ENCODE data around the gene ZNF197. TPM values are rescaled to one million over a fixed set of nuclear protein-coding genes. Genes with fewer than 3 reads are reported as not detected.

The ZNF197 gene
- total and polyA plus RNA-seq, 2 experiments from 2014 or later = 5.6 to 18.9 TPM

DNA sequence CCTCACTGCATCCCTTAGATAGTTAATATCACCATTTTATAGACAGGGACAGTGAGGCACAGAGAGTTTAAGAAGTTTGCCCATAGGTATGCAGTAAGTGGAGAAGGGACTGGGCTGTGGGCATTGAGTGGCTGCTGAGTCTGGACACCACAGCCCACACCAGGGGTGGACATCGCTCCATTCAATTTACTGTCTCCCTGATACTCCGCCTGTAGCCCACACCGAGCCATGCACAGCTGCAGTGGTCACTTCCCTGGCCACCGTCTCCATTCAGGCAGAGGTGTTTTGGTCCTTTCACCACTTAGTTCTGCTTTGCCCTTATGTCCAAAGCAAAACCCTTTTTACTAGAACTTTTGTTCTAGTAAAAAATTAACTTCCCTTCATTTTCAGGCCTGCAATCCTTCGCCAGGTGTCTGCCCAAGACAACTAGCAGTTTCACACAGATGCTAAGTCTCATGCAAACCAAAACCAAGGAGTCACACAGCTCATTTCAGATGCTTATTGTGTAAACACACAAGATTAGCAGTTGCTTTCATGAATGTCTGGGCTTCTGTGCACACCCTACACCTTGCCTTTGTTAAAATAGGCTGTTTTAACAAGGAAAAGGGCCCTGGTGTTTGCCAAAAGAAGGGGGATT lies 53.8 kb downstream of the ZNF197 start (continued):
- TF ChIP-seq, protein P1, sequence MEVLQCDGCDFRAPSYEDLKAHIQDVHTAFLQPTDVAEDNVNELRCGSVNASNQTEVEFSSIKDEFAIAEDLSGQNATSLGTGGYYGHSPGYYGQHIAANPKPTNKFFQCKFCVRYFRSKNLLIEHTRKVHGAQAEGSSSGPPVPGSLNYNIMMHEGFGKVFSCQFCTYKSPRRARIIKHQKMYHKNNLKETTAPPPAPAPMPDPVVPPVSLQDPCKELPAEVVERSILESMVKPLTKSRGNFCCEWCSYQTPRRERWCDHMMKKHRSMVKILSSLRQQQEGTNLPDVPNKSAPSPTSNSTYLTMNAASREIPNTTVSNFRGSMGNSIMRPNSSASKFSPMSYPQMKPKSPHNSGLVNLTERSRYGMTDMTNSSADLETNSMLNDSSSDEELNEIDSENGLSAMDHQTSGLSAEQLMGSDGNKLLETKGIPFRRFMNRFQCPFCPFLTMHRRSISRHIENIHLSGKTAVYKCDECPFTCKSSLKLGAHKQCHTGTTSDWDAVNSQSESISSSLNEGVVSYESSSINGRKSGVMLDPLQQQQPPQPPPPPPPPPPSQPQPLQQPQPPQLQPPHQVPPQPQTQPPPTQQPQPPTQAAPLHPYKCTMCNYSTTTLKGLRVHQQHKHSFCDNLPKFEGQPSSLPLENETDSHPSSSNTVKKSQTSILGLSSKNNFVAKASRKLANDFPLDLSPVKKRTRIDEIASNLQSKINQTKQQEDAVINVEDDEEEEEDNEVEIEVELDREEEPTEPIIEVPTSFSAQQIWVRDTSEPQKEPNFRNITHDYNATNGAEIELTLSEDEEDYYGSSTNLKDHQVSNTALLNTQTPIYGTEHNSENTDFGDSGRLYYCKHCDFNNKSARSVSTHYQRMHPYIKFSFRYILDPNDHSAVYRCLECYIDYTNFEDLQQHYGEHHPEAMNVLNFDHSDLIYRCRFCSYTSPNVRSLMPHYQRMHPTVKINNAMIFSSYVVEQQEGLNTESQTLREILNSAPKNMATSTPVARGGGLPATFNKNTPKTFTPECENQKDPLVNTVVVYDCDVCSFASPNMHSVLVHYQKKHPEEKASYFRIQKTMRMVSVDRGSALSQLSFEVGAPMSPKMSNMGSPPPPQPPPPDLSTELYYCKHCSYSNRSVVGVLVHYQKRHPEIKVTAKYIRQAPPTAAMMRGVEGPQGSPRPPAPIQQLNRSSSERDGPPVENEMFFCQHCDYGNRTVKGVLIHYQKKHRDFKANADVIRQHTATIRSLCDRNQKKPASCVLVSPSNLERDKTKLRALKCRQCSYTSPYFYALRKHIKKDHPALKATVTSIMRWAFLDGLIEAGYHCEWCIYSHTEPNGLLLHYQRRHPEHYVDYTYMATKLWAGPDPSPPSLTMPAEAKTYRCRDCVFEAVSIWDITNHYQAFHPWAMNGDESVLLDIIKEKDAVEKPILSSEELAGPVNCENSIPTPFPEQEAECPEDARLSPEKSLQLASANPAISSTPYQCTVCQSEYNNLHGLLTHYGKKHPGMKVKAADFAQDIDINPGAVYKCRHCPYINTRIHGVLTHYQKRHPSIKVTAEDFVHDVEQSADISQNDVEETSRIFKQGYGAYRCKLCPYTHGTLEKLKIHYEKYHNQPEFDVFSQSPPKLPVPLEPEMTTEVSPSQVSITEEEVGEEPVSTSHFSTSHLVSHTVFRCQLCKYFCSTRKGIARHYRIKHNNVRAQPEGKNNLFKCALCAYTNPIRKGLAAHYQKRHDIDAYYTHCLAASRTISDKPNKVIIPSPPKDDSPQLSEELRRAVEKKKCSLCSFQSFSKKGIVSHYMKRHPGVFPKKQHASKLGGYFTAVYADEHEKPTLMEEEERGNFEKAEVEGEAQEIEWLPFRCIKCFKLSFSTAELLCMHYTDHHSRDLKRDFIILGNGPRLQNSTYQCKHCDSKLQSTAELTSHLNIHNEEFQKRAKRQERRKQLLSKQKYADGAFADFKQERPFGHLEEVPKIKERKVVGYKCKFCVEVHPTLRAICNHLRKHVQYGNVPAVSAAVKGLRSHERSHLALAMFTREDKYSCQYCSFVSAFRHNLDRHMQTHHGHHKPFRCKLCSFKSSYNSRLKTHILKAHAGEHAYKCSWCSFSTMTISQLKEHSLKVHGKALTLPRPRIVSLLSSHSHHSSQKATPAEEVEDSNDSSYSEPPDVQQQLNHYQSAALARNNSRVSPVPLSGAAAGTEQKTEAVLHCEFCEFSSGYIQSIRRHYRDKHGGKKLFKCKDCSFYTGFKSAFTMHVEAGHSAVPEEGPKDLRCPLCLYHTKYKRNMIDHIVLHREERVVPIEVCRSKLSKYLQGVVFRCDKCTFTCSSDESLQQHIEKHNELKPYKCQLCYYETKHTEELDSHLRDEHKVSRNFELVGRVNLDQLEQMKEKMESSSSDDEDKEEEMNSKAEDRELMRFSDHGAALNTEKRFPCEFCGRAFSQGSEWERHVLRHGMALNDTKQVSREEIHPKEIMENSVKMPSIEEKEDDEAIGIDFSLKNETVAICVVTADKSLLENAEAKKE (CRISPR knock-in tag; IDR thresholded peaks at IDR 0.05) = no peak
- TF ChIP-seq, protein P2, sequence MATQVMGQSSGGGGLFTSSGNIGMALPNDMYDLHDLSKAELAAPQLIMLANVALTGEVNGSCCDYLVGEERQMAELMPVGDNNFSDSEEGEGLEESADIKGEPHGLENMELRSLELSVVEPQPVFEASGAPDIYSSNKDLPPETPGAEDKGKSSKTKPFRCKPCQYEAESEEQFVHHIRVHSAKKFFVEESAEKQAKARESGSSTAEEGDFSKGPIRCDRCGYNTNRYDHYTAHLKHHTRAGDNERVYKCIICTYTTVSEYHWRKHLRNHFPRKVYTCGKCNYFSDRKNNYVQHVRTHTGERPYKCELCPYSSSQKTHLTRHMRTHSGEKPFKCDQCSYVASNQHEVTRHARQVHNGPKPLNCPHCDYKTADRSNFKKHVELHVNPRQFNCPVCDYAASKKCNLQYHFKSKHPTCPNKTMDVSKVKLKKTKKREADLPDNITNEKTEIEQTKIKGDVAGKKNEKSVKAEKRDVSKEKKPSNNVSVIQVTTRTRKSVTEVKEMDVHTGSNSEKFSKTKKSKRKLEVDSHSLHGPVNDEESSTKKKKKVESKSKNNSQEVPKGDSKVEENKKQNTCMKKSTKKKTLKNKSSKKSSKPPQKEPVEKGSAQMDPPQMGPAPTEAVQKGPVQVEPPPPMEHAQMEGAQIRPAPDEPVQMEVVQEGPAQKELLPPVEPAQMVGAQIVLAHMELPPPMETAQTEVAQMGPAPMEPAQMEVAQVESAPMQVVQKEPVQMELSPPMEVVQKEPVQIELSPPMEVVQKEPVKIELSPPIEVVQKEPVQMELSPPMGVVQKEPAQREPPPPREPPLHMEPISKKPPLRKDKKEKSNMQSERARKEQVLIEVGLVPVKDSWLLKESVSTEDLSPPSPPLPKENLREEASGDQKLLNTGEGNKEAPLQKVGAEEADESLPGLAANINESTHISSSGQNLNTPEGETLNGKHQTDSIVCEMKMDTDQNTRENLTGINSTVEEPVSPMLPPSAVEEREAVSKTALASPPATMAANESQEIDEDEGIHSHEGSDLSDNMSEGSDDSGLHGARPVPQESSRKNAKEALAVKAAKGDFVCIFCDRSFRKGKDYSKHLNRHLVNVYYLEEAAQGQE (IDR thresholded peaks at IDR 0.05; ENCODE audit: unreplicated experiment) = no peak
- TF ChIP-seq NANOG (IDR thresholded peaks at IDR 0.05; ENCODE audit: borderline replicate concordance) (no peak), EZH2 (IDR thresholded peaks at IDR 0.05; ENCODE audit: low read depth, unreplicated experiment) (no peak), ZNF331 (CRISPR knock-in tag; IDR thresholded peaks at IDR 0.05; ENCODE audit: low read depth) (no peak), ZNF114 (CRISPR knock-in tag; IDR thresholded peaks at IDR 0.05) (no peak), EZH2phosphoT487 (IDR thresholded peaks at IDR 0.05; ENCODE audit: unreplicated experiment) (no peak), STAT1 (IDR thresholded peaks at IDR 0.05; ENCODE audit: unreplicated experiment) (no peak), CREB1 (CRISPR knock-in tag; IDR thresholded peaks at IDR 0.05; ENCODE audit: low read depth) (no peak)
- TF ChIP-seq, protein P3, sequence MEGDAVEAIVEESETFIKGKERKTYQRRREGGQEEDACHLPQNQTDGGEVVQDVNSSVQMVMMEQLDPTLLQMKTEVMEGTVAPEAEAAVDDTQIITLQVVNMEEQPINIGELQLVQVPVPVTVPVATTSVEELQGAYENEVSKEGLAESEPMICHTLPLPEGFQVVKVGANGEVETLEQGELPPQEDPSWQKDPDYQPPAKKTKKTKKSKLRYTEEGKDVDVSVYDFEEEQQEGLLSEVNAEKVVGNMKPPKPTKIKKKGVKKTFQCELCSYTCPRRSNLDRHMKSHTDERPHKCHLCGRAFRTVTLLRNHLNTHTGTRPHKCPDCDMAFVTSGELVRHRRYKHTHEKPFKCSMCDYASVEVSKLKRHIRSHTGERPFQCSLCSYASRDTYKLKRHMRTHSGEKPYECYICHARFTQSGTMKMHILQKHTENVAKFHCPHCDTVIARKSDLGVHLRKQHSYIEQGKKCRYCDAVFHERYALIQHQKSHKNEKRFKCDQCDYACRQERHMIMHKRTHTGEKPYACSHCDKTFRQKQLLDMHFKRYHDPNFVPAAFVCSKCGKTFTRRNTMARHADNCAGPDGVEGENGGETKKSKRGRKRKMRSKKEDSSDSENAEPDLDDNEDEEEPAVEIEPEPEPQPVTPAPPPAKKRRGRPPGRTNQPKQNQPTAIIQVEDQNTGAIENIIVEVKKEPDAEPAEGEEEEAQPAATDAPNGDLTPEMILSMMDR (conservative IDR thresholded peaks at IDR 0.05; ENCODE audit: low read depth in 2 of 2) = no peak

All from GM23338 (cell line).